Neural crest cell (in vitro differentiated cells): ENCODE data around the gene RBSN. TPM values are rescaled to one million over a fixed set of nuclear protein-coding genes. Genes with fewer than 3 reads are reported as not detected.
A peak's percentile ranks its signal among the peaks of the same experiment; 100 is the strongest.
"Not testable (repeated sequence)": the region's sequence is repeated elsewhere in the genome, so short reads cannot be mapped to it uniquely, and the experiment has no call there.

ENCODE experiments used
- DNase-seq: peaks from one replicate; pipeline ENCODE4 v3.0.0; 2021; ENCODE audit warnings: low read depth, mixed read lengths, low spot score
- H3K27ac Mint-ChIP-seq: one replicate; pipeline ENCODE4 v1.8.0; 2021; ENCODE audit warnings: mild to moderate bottlenecking, mixed read lengths; ENCODE audit not compliant: unreplicated experiment
- H3K27me3 Mint-ChIP-seq: 2 replicates; pipeline ENCODE4 v1.8.0; 2021; ENCODE audit warnings: low read depth, mild to moderate bottlenecking, mixed read lengths
- H3K36me3 Mint-ChIP-seq: 2 replicates; pipeline ENCODE4 v1.8.0; 2021; ENCODE audit warnings: low read depth, mild to moderate bottlenecking, mixed read lengths
- H3K4me1 Mint-ChIP-seq: 2 replicates; pipeline ENCODE4 v1.8.0; 2021; ENCODE audit warnings: mixed read lengths
- H3K4me3 Mint-ChIP-seq: one replicate; pipeline ENCODE4 v1.8.0; 2021; ENCODE audit warnings: mild to moderate bottlenecking, mixed read lengths
- H3K9me3 Mint-ChIP-seq: 2 replicates; pipeline ENCODE4 v1.8.0; 2021; ENCODE audit warnings: mixed read lengths
- CTCF ChIP-seq: fragments of 200-600 bp; sonication (generic); conservative IDR thresholded peaks from 2 replicates; pipeline ENCODE4 v1.5.0; 2021; ENCODE audit warnings: antibody characterized with exemption, mild to moderate bottlenecking
- long read RNA-seq: library from polyadenylated mRNA; unstranded; transcript quantifications from one replicate; pipeline ENCODE4 v2.0.0, GENCODE V29; 2020
- total RNA-seq: library from RNA; stranded (reverse); gene quantifications from 2 replicates; pipeline ENCODE4 v1.2.1, GENCODE V29; 2021

RBSN gene
- 29.6 and 29.7 TPM in 2 replicates for total RNA-seq
- long read RNA-seq, partial matches to known transcripts = 36 of 53 reads
- long read RNA-seq, other reads (novel, unspliced or antisense) = 16 of 53 reads

- H3K4me3 Mint-ChIP-seq = peak within 1 kb of the TSS; percentile 92
- peak; percentile 85 for DNase-seq
- no peaks in the 10 kb centered on the region for H3K36me3 Mint-ChIP-seq
- H3K27ac Mint-ChIP-seq = peak within 1 kb of the TSS; percentile 87
- no peaks in the 10 kb centered on the region for H3K27me3 Mint-ChIP-seq
- TF ChIP-seq CTCF = no peak
- no peaks in the 10 kb centered on the region for H3K9me3 Mint-ChIP-seq
- H3K4me1 Mint-ChIP-seq = peaks cover 22% of the 10 kb centered on the region
Measured at GRCh38 chr3:15098503-15099363, at the start of gene RBSN. TSS of gene RBSN (minus strand) at chr3:15099148. CDS start at chr3:15096120, 3,028 bp downstream.

GRCh38 chr3:15148614-15149013 lies 49.7 kb upstream of the RBSN start:
- Mint-ChIP-seq H3K4me1 (no peaks in the 10 kb centered on the region), H3K9me3 (no peaks in the 10 kb centered on the region), H3K27ac (no peak overlapping the region), H3K27me3 (peaks cover 50% of the 10 kb centered on the region), H3K36me3 (no peaks in the 10 kb centered on the region), H3K4me3 (no peak overlapping the region)
- no peak for DNase-seq
- no peak for TF ChIP-seq CTCF

DNA sequence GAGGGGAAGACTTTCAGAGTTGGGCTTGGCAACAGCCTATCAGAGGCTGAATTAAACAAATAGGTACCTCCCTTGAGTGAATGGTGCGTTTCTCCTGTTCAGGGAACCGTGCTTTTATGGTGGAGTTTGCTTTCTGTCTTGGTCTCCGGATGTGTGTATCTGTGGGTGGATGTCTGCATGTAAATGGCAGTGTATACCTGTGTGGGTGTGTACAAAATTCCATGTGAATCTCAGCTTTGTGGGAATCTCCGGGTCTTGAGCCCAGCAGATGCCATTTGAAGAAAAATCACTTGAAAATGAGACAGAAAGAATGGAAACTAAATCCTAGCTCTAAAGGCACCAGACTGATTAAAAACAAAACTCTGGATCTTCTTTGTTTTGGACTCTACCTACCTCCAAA lies 37.9 kb upstream of the RBSN start:
- not testable (repeated sequence) for H3K4me1 Mint-ChIP-seq, H3K27ac Mint-ChIP-seq, H3K4me3 Mint-ChIP-seq, DNase-seq, H3K36me3 Mint-ChIP-seq, H3K9me3 Mint-ChIP-seq
- H3K27me3 Mint-ChIP-seq = peaks cover 39% of the 10 kb centered on the region

DNA sequence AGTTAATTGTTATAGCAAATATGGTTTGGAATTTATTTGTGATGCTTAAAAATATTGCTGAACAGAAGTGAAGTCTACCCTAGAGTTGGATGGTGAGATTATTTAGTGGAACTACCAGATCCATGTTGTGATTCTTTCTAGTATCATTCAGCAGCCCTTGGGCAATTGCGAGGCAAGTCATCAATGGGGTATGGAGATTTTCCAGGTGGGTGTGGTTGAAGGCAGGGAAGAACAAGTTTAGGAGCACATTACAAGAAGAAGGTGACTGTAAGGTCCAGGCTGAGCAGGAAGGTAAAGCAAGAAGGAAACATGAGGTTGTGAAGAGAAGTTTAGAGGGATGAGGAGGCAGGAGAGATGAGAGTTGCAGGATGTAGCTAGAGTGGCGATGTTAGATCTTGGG lies 36.0 kb upstream of the RBSN start:
- H3K27me3 Mint-ChIP-seq = peaks cover 39% of the 10 kb centered on the region
- DNase-seq, H3K36me3 Mint-ChIP-seq, H3K4me1 Mint-ChIP-seq, H3K4me3 Mint-ChIP-seq, H3K9me3 Mint-ChIP-seq, H3K27ac Mint-ChIP-seq: not testable (repeated sequence)

DNA sequence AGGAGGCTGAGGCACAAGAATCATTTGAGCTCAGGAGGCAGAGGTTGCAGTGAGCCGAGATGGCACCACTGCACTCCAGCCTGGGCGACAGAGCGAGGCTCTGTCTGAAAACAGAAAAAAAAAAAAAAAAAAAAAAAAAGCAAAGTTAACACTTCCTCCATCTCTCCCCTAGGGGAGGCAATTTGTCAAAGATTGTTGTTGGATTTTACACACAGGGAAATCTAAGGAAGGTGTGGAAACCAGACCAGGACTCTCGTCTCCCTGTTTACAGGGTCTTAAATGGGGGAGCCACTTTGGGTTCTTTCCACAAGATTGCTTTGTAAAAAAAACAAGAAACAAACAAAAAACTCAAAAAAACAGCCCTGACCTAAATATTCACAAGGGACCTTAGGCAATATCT lies 29.5 kb upstream of the RBSN start:
- H3K9me3 Mint-ChIP-seq, H3K4me1 Mint-ChIP-seq, H3K27ac Mint-ChIP-seq, DNase-seq, H3K4me3 Mint-ChIP-seq, H3K36me3 Mint-ChIP-seq: not testable (repeated sequence)
- H3K27me3 Mint-ChIP-seq = peaks cover 32% of the 10 kb centered on the region
- TF ChIP-seq CTCF = peak; percentile 25

- peaks cover 30% of the 10 kb centered on the region for H3K27me3 Mint-ChIP-seq
- H3K9me3 Mint-ChIP-seq, H3K4me3 Mint-ChIP-seq, H3K4me1 Mint-ChIP-seq, H3K27ac Mint-ChIP-seq, H3K36me3 Mint-ChIP-seq, DNase-seq: not testable (repeated sequence)
Measured at GRCh38 chr3:15126975-15127374, 28.0 kb upstream of the RBSN start.

GRCh38 chr3:15122398-15122797 lies 23.4 kb upstream of the RBSN start:
- Mint-ChIP-seq H3K27ac (no peak overlapping the region), H3K4me1 (no peaks in the 10 kb centered on the region), H3K27me3 (peaks cover 20% of the 10 kb centered on the region), H3K9me3 (no peaks in the 10 kb centered on the region), H3K4me3 (no peak overlapping the region), H3K36me3 (no peaks in the 10 kb centered on the region)
- no peak for TF ChIP-seq CTCF
- no peak for DNase-seq
